GM19467 (cell line): ENCODE measurements around the gene NDE1.
"Not testable (repeated sequence)": the region's sequence is repeated elsewhere in the genome, so short reads cannot be mapped to it uniquely, and the experiment has no call there.

ENCODE experiments used
- ATAC-seq: cut with Tn5 transposase; IDR thresholded peaks from one replicate; pipeline ENCODE4 v1.9.1; 2021; ENCODE audit warnings: mild to moderate bottlenecking, moderate library complexity; ENCODE audit not compliant: unreplicated experiment

Gene NDE1

GRCh38 chr16:15692508-15692907 is 42.5 kb downstream of the NDE1 start:
- not testable (repeated sequence) for ATAC-seq

DNA sequence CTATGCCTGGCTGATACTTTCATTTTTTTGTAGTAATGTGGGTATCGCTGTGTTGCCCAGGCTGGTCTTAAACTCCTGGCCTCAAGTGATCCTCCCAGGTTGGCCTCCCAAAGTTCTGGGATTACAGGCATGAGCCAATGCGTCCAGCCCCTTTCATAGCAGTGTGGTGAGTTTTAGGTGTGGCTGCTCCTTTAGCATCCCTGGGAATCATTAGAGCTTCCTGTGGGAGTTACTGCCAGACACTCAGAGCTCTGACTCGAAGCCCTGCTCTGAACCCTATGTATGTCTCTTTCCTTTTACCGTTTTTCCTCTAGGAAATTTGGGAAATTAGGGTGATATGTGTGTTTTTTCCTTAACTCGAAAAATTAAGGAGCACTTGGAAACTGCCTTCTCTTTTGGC is 44.5 kb downstream of the NDE1 start:
- ATAC-seq, result no peak

- ATAC-seq, result no peak
These were observed 49.8 kb downstream of the NDE1 start for GRCh38 chr16:15699819-15700218.

- no peak for ATAC-seq
These were observed 51.3 kb downstream of the NDE1 start for GRCh38 chr16:15701367-15701766.

DNA sequence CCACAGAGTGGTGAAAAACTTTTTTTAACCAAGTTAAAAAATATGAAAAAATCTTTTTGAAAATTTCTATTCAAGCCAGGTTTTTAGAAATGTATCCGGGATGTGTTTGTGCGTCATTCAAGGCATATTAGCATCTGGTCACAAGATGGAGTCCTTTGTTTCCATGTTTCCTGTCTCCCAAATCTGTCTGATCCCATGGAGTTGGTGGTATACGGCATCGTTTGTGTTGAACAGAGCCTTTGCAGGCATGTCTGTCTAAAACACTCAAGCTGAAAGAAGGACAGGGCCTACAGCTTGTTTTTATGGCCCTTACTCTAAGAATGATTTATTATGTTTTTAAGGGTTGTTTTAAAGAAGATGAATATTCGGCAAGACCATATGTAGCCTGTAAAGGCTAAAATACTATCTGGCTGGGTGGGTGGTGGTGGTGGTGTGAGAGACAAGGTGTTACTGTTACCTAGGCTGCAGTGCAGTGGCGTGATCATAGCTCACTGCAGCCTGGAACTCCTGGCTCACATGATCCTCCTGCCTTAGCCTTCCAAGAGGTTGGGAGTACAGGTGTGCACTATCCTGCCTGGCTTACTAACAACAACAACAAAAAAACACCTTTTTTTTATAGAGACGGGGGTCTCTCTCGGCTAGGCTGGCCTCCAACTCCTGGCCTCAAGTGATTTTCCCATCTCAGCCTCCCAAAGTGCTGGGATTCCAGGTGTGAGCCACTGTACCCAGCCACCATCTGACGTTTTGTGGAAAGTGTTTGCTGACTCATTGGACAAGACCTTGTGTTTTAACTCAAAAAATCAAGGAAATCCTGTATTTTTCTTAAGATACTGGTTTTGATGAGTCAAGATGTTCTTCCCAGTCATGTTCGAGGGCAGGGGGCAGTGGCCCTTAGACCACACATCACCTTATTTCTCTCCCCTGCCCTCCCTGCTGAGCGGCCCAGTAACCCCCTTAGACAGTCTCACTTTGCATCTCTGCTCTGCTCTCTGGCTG is 52.2 kb downstream of the NDE1 start:
- no peak for ATAC-seq

DNA sequence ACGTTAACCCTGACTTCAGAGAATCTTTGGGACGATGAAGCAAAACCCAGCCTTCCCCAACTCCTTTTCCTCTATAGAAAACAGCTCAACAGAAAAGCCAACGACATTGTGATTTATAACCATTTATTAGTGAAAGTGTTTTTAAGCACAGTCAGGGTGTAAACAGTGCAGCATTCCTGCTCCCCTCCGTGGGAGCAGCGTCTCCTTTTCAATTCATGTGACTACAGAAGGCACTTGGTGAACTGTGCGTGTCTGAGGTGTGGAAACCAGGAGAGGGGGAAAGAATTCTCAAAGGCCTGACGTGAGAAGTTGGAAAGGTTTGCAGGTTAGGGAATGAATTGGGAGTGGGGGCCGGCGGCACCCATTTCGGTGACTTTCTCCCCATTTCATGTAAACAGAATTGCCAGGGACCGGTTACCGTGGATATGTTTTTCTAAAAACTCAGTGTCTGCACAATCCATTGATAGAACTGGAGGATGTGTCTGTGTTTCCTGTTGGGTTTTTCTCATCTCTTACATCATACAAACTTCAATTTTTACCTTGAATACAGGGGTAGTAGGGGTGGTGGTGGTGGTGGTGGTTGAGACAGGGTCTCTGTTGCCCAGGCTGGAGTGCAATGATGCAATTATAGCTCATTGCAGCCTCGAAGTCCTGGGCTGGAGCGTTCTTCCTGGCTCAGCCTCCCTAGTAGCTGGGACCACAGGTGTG is 53.1 kb downstream of the NDE1 start:
- ATAC-seq, result no peak

GRCh38 chr16:15704545-15704987 is 54.5 kb downstream of the NDE1 start:
- no peak for ATAC-seq

DNA sequence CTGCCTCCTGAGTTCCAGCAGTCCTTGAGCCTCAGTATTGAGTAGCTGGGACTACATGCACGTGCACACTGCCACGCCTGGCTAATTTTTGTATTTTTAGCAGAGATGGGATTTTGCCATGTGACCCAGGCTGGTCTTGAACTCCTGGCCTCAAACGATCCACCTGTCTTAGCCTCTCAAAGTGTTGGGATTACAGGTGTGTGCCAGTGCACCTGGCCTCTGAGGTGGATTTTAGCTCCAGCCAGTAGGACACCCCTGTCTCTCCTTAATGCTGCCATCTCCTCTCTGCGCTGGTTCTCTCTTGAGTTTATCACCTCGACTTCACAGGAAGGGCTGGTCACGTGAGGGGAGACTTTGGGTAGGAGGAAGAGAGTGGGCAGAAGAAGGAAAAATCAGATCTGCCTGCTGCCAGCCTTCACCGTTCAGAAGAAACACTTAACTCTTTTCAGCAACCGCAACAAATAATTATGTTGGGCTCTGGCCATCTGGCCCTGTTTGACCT is 55.1 kb downstream of the NDE1 start:
- no peak for ATAC-seq

- ATAC-seq, result no peak
These were observed 57.3 kb downstream of the NDE1 start for GRCh38 chr16:15707332-15707731.

- ATAC-seq, result no peak
These were observed 58.1 kb downstream of the NDE1 start for GRCh38 chr16:15708096-15708495.

DNA sequence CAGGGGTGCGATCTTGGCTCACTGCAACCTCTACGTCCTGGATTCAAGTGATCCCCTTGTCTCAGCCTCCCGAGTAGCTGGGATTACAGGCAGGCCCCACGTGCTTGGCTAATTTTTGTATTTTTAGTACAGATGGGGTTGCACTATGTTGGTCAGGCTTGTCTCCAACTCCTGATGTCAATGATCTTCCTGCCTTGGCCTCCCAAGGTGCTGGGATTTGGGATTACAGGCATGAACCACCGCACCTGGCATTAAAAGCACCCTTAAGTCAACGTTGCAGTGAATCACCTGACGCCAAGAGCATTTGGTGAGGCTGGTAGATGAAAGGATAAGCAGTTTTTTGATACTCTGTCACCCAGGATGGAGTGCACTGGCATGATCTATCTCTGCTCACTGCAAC is 59.0 kb downstream of the NDE1 start:
- ATAC-seq, result no peak

DNA sequence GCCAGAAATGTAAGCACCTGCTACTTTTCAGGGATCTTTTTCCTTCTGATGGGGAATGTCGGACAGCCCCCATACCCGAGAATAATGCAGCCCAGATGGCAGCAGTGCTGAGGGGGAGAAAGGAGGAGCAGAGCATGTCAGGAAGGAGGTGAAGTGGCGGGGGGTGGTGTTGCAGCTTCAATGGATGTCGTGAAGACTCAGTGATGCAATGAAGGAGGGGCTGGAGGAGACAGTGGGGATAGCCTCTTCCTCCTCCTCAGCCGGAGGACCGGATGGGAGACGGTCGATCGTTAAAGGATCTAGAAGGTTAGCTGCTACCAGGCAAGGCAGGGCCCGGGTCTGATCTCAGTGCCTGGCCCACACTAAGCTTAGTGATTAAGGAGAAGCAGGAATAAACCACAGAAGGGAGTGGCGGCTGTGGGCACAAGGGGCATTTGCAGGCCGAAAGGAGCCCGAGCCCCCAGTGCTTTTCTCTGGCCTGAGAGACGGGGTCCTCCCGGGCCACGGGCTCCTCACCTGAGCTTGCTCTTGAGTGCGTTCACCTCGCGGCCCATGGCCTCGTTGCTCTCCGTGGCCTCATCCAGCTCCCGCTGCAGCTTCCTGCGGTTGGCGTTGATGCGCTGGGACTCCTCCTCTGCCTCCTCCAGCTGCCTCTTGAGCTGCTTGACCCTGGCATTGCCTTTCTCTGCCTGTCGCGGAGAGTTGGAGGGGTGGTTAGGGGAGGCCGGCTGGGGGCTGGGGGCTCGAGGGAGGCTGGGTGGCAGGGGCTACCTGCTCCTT is 64.5 kb downstream of the NDE1 start:
- no peak for ATAC-seq

GRCh38 chr16:15715221-15715620 is 65.2 kb downstream of the NDE1 start:
- no peak for ATAC-seq

GRCh38 chr16:15716694-15717447 is 66.8 kb downstream of the NDE1 start:
- ATAC-seq, result no peak

- no peak for ATAC-seq
These were observed 71.0 kb downstream of the NDE1 start for GRCh38 chr16:15721018-15721417.

GRCh38 chr16:15723808-15724207 is 73.8 kb downstream of the NDE1 start:
- ATAC-seq, result no peak

DNA sequence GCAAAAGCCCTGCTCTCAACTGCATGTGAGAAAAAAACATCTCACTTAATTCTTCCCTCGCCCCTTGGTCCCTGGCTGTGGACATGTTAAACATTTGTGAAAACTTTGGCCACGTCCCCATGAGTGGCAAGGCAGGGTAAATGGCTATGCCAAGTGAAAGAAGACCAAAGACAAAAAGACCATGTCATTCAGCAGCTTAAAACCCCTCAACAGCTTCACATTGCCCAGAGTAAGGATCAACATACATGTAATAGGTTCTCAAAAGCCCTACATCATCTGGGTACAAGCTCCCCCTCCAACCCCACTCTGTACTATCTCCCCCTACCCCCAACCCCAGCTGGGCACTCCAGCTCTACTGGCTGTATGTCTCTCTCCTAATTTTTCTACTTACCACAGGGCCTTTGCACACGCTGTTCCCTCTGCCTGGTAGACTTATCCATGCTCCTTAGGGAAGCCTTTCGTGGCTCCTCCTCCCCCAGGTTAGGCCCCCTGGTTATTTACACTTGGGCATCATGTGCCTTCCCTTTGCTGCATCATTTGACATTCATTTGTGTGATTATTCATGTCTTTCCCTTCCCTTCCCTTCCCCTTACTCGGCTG is 75.7 kb downstream of the NDE1 start:
- no peak for ATAC-seq

- ATAC-seq, result no peak
These were observed 76.7 kb downstream of the NDE1 start for GRCh38 chr16:15726715-15727114.

- ATAC-seq, result not testable (repeated sequence)
These were observed 77.7 kb downstream of the NDE1 start for GRCh38 chr16:15727697-15728096.

DNA sequence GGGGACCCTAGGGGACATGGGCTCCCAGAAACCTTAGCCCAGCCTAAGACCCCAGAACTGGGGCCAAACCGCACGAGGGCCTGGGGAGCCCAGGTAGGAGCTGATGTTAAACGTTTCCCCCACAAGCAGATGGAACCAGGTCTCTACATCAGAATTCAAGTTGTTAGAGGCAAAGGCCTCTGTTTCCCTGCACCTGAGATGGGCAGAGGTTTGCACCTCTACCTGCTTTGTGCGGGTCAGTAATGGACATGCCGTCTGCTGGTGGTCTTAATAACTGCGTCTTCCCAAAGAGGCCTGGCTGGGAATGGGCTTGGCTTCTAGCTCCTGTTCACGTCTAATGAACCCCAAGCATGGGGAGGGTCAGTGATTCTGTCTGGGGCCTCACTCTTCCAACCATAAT is 79.1 kb downstream of the NDE1 start:
- no peak for ATAC-seq
